Activated CD8-positive, alpha-beta T cell treated with anti-CD3 and anti-CD28 coated beads, Interleukin-2, amount 10 ng/mL, durations not matched to agents 7 days and 5 days (primary cell): ENCODE data around the gene ARFIP1. TPM values are rescaled to one million over a fixed set of nuclear protein-coding genes. Genes with fewer than 3 reads are reported as not detected.

Experiments
- ATAC-seq: fragments of 150-1000 bp; cut with Tn5 transposase; one replicate; pipeline ENCODE4 v1.10.0; 2021; ENCODE audit warnings: moderate library complexity
- CTCF ChIA-PET: fragments of 350-600 bp; sonication (Branson Sonifier 250); formaldehyde crosslinking; loops from one replicate; lab custom pipeline; 2021; ENCODE audit warnings: antibody characterized with exemption; lab: Charles Lee
- POLR2A ChIA-PET: fragments of 350-600 bp; sonication (Branson Sonifier 250); formaldehyde crosslinking; loops from one replicate; lab custom pipeline; 2021; ENCODE audit warnings: antibody characterized with exemption; lab: Charles Lee
- DNase-seq: peaks from one replicate; pipeline ENCODE4 v3.0.0-alpha.2; 2020
- H3K27ac Mint-ChIP-seq: one replicate; pipeline ENCODE4 v1.8.0; 2021; ENCODE audit warnings: mild to moderate bottlenecking, mixed read lengths
- H3K27me3 Mint-ChIP-seq: one replicate; pipeline ENCODE4 v1.8.0; 2021; ENCODE audit warnings: low read depth, mixed read lengths
- H3K36me3 Mint-ChIP-seq: one replicate; pipeline ENCODE4 v1.8.0; 2021; ENCODE audit warnings: low read depth, mixed read lengths
- H3K4me1 Mint-ChIP-seq: one replicate; pipeline ENCODE4 v1.8.0; 2021; ENCODE audit warnings: low read depth, mixed read lengths
- H3K4me3 Mint-ChIP-seq: one replicate; pipeline ENCODE4 v1.8.0; 2021; ENCODE audit warnings: mild to moderate bottlenecking, mixed read lengths
- H3K9me3 Mint-ChIP-seq: one replicate; pipeline ENCODE4 v1.8.0; 2022; ENCODE audit warnings: mixed read lengths; ENCODE audit not compliant: insufficient read depth
- total RNA-seq, 2 experiments: library from RNA; stranded (reverse); gene quantifications; one replicate each; pipeline ENCODE4 v1.2.3, GENCODE V29; 2021

Gene ARFIP1
- total RNA-seq, 2 experiments from 2014 or later, result 20.3 to 20.5 TPM

DNA sequence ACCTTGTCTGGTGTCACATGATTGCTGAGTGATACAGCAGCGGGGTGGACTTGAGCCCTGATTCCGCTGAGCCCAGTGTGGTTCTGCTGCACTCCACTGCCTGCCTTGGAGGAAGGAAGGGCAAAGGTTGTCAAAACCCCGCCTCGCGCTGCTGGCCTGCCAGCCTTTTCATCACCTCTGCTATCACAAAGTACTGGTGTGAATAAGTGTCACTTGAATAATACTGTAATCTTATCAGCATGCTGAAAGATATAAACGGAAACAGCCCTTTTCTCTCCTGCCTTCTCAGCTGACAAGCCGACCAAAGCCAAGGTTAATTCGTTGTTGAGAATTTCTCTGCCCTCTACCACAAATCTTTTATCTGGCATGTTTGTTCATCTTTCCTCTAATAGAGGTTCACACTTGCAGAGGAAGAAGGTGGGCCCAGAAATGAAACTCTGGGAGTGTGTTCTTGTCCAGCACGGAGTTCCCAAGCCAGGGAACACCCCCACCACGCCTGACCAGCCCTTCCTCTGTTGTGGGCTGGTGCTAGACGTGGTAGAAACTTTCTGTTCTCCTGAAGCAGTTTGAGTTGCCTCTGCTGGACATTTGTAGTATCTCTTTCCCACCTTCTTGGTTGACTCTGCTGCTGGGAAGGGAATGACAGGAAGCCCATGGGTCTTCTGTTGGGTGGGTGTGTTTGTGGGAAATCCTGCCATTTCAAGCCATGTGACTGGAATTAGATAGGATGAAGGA lies 177.8 kb downstream of the ARFIP1 start:
- Mint-ChIP-seq H3K36me3 (no peaks in the 10 kb centered on the region), H3K4me1 (no peaks in the 10 kb centered on the region), H3K27ac (no peak overlapping the region), H3K4me3 (no peak overlapping the region), H3K9me3 (no peaks in the 10 kb centered on the region), H3K27me3 (peaks cover 10% of the 10 kb centered on the region)
- DNase-seq (no peak), ATAC-seq (no peak)
- POLR2A ChIA-PET, result no interaction called here
- CTCF ChIA-PET, result no interaction called here

DNA sequence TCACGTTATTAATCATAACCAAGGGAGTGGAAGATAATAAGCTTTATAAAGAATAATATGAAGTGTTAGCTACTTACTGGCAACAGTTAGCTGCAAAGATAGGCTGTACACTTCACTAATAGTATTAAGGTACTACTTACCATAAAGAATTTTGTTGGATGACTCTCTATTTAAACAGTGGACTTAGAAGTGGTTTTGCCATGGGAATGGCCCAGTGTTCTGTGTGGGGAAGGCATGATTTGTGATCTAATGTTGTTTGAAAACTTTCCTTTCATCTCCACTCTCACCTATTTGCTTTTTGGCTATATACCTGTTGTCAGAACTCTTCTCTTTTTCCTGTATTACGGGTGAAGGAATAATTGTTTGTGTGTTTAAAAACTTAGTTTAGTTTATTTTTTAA lies 179.3 kb downstream of the ARFIP1 start:
- ChIA-PET CTCF (no interaction called here), POLR2A (no interaction called here)

GRCh38 chr4:152960082-152960481 lies 180.3 kb downstream of the ARFIP1 start:
- ChIA-PET CTCF (no interaction called here), POLR2A (no interaction called here)
- Mint-ChIP-seq H3K4me3 (no peak overlapping the region), H3K9me3 (no peaks in the 10 kb centered on the region), H3K27me3 (peaks cover 13% of the 10 kb centered on the region), H3K36me3 (no peaks in the 10 kb centered on the region), H3K27ac (no peak overlapping the region), H3K4me1 (no peaks in the 10 kb centered on the region)
- DNase-seq (no peak), ATAC-seq (no peak)

More for the DNA sequence above, 179.3 kb downstream of the ARFIP1 start:
- no peaks in the 10 kb centered on the region for H3K4me1 Mint-ChIP-seq
- no peaks in the 10 kb centered on the region for H3K36me3 Mint-ChIP-seq
- no peaks in the 10 kb centered on the region for H3K9me3 Mint-ChIP-seq
- no peak overlapping the region for H3K4me3 Mint-ChIP-seq
- DNase-seq (no peak), ATAC-seq (no peak)
- H3K27ac Mint-ChIP-seq, result no peak overlapping the region
- H3K27me3 Mint-ChIP-seq, result peaks cover 11% of the 10 kb centered on the region

DNA sequence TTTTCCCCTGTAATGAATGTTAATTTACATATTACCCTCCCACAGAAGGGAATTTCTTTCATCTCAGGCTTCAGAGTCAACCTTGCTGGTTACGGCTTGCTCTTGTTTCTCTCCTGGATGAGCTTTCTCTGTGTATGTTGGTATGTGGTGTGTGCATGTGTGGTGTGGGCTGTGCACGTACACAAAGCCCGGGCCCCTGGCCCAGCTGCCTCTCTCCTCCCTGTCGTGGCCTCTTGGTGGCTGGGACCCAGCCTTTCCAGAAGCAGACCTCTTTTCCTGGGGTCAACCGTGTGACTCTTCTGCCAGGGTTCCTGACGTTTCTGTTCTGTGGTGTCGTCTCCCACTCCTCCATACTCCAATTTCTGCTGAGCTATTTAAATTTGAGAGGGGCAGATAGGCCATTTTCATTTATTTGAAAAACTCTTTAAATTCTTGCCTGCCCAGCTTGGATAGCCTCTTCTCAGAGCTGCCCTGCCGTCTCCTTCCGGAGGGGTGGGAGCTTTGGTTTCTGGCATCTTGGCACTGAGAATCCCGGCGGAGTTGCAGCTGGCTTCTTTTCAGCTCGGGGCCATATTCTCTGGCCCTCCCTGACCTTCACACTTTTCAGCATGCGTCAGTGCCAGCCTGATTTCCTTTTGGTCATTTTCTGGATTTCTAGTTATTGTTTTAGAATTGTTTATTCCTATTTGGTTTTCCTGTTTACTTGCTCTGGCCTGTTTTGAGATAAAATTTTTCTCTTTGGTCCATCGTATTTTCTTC lies 181.4 kb downstream of the ARFIP1 start:
- CTCF ChIA-PET, result no interaction called here
- ATAC-seq, result no peak

GRCh38 chr4:152961773-152962115 lies 182.0 kb downstream of the ARFIP1 start:
- no peaks in the 10 kb centered on the region for H3K36me3 Mint-ChIP-seq
- ChIA-PET POLR2A (no interaction called here), CTCF (no interaction called here)
- H3K4me1 Mint-ChIP-seq, result no peaks in the 10 kb centered on the region
- ATAC-seq (no peak), DNase-seq (no peak)
- H3K4me3 Mint-ChIP-seq, result no peak overlapping the region
- no peaks in the 10 kb centered on the region for H3K9me3 Mint-ChIP-seq
- peaks cover 13% of the 10 kb centered on the region for H3K27me3 Mint-ChIP-seq
- no peak overlapping the region for H3K27ac Mint-ChIP-seq

More for the DNA sequence above, 181.4 kb downstream of the ARFIP1 start:
- peaks cover 13% of the 10 kb centered on the region for H3K27me3 Mint-ChIP-seq
- no peak overlapping the region for H3K27ac Mint-ChIP-seq
- no peaks in the 10 kb centered on the region for H3K4me1 Mint-ChIP-seq
- POLR2A ChIA-PET, result no interaction called here
- H3K9me3 Mint-ChIP-seq, result no peaks in the 10 kb centered on the region
- DNase-seq, result no peak
- H3K4me3 Mint-ChIP-seq, result no peak overlapping the region
- H3K36me3 Mint-ChIP-seq, result no peaks in the 10 kb centered on the region

Other genes with a start within 250 kb of the ARFIP1 start
- 10 to 100 TPM; 50.6 to 56.9 TPM for gene FBXW7, start 243.9 kb upstream of the ARFIP1 start, total RNA-seq
- gene TMEM154, start 100.0 kb upstream of the ARFIP1 start, total RNA-seq, result 10 to 100 TPM; 20.0 to 22.2 TPM
- under 1 TPM; 0.40 to 0.44 TPM for gene TIGD4, start 224 bp upstream of the ARFIP1 start, total RNA-seq
- gene FHDC1, start 156.4 kb downstream of the ARFIP1 start, total RNA-seq, result under 1 TPM; 0.13 to 0.24 TPM